Mesendoderm (in vitro differentiated cells): ENCODE data around the gene PTX3.

Experiments used
- DNase-seq: peaks from one replicate; pipeline ENCODE4 v3.0.0; 2013
- H2AK5ac ChIP-seq: 2 replicates; pipeline ENCODE4 v1.6.1; 2013; ENCODE audit warnings: low read length, inconsistent platforms
- H2BK120ac ChIP-seq: 2 replicates; pipeline ENCODE4 v1.6.1; 2013; ENCODE audit warnings: low read depth, mild to moderate bottlenecking, low read length, moderate library complexity, mixed read lengths
- H2BK15ac ChIP-seq: replicated peaks from 2 replicates; pipeline ENCODE4 v1.6.1; 2013; ENCODE audit warnings: low read depth, mild to moderate bottlenecking, moderate library complexity
- H2BK5ac ChIP-seq: 2 replicates; pipeline ENCODE4 v1.6.1; 2013; ENCODE audit warnings: low read length, inconsistent platforms
- H3K18ac ChIP-seq: 2 replicates; pipeline ENCODE4 v1.6.1; 2013; ENCODE audit warnings: mild to moderate bottlenecking, low read length, mixed read lengths
- H3K23ac ChIP-seq: one replicate; pipeline ENCODE4 v1.6.1; 2013; ENCODE audit warnings: low read length
- H3K27ac ChIP-seq: 2 replicates; pipeline ENCODE4 v1.5.1; 2013; ENCODE audit warnings: low read depth, mild to moderate bottlenecking, inconsistent platforms, low read length, moderate library complexity
- H3K27me3 ChIP-seq: 2 replicates; pipeline ENCODE4 v1.6.1; 2013; ENCODE audit warnings: low read length, control low read depth, mild to moderate bottlenecking, inconsistent platforms; ENCODE audit not compliant: insufficient read depth, poor library complexity
- H3K36me3 ChIP-seq: 2 replicates; pipeline ENCODE4 v1.6.1; 2013; ENCODE audit warnings: low read length, inconsistent platforms; ENCODE audit not compliant: control insufficient read depth, insufficient read depth
- H3K4ac ChIP-seq: one replicate; pipeline ENCODE4 v1.6.1; 2013; ENCODE audit warnings: low read depth, mild to moderate bottlenecking, low read length, moderate library complexity
- H3K4me1 ChIP-seq: 2 replicates; pipeline ENCODE4 v1.6.1; 2013; ENCODE audit warnings: low read depth, low read length, inconsistent platforms; ENCODE audit not compliant: control insufficient read depth
- H3K4me2 ChIP-seq: 2 replicates; pipeline ENCODE4 v1.6.1; 2013; ENCODE audit warnings: low read length
- H3K4me3 ChIP-seq: 2 replicates; pipeline ENCODE4 v1.5.1; 2013; ENCODE audit warnings: mild to moderate bottlenecking, low read length
- H3K56ac ChIP-seq: one replicate; pipeline ENCODE4 v1.6.1; 2013; ENCODE audit warnings: low read length
- H3K79me1 ChIP-seq: 2 replicates; pipeline ENCODE4 v1.6.1; 2013; ENCODE audit warnings: low read length, inconsistent platforms
- H3K79me2 ChIP-seq: 2 replicates; pipeline ENCODE4 v1.6.1; 2013; ENCODE audit warnings: mild to moderate bottlenecking, low read length; ENCODE audit not compliant: control insufficient read depth, insufficient read depth
- H3K9ac ChIP-seq: 2 replicates; pipeline ENCODE4 v1.6.1; 2013; ENCODE audit warnings: low read length, inconsistent platforms
- H4K5ac ChIP-seq: one replicate; pipeline ENCODE4 v1.6.1; 2013; ENCODE audit warnings: low read length
- H4K8ac ChIP-seq: one replicate; pipeline ENCODE4 v1.6.1; 2013; ENCODE audit warnings: low read depth, mild to moderate bottlenecking, control low read depth, low read length, moderate library complexity
- WGBS: extraction: QIAGEN DNeasy Blood & Tissue Kit; methylation state at CpG from one replicate; pipeline ENCODE4 v1.1.7; 2013; ENCODE audit warnings: low lambda C conversion rate, missing lambda C conversion rate; ENCODE audit not compliant: insufficient coverage; ENCODE audit errors: extremely low coverage; 5-methylcytosine and 5-hydroxymethylcytosine counted together

The PTX3 gene

GRCh38 chr3:157393113-157393512, 43.5 kb upstream of the PTX3 start:
- Histone ChIP-seq H2BK5ac (no peak overlapping the region), H4K8ac (no peak overlapping the region), H3K4me2 (no peak overlapping the region), H2BK15ac (no peak overlapping the region), H3K79me1 (no peaks in the 10 kb centered on the region), H3K4ac (no peak overlapping the region), H3K36me3 (no peaks in the 10 kb centered on the region), H3K79me2 (no peaks in the 10 kb centered on the region), H3K9ac (no peak overlapping the region), H2BK120ac (no peak overlapping the region), H4K5ac (no peak overlapping the region), H3K18ac (no peak overlapping the region), H3K4me3 (no peak overlapping the region), H3K56ac (no peak overlapping the region), H3K23ac (no peak overlapping the region), H3K4me1 (no peaks in the 10 kb centered on the region), H3K27me3 (no peaks in the 10 kb centered on the region), H2AK5ac (no peak overlapping the region), H3K27ac (no peak overlapping the region)
- no peak for DNase-seq

DNA sequence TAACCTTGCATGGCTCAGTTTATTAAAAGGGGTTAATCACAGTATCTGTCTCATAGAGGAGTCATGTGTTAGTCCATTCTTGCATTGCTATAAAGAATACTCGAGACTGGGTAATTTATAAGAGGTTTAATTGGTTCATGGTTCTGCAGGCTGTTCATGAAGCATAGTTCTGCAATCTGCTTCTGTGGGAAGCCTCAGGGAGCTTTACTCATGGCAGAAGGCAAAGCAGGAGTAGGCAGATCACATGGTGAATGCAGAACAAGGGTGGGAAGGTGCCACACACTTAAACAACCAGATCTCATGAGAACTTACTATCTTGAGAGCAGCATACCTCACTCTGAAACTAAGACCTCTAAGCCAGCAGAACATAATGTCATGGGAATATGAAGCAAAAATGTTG, 42.2 kb upstream of the PTX3 start:
- Histone ChIP-seq H2BK5ac (no peak overlapping the region), H3K27ac (no peak overlapping the region), H3K79me1 (no peaks in the 10 kb centered on the region), H2BK120ac (no peak overlapping the region), H3K4ac (no peak overlapping the region), H2AK5ac (no peak overlapping the region), H3K4me3 (no peak overlapping the region), H3K27me3 (no peaks in the 10 kb centered on the region), H3K79me2 (no peaks in the 10 kb centered on the region), H2BK15ac (no peak overlapping the region), H3K18ac (no peak overlapping the region), H3K4me2 (no peak overlapping the region), H3K4me1 (no peaks in the 10 kb centered on the region), H4K5ac (no peak overlapping the region), H3K56ac (no peak overlapping the region), H4K8ac (no peak overlapping the region), H3K36me3 (no peaks in the 10 kb centered on the region), H3K9ac (no peak overlapping the region), H3K23ac (no peak overlapping the region)
- no peak for DNase-seq
- no CpG with 5 or more reads among the region's 1 CpG for WGBS

GRCh38 chr3:157398598-157398997, 38.1 kb upstream of the PTX3 start:
- H3K36me3 ChIP-seq = no peaks in the 10 kb centered on the region
- H3K18ac ChIP-seq = no peak overlapping the region
- H2BK120ac ChIP-seq = no peak overlapping the region
- no peak overlapping the region for H3K4me2 ChIP-seq
- no peak overlapping the region for H3K4ac ChIP-seq
- no peak overlapping the region for H4K5ac ChIP-seq
- no peak overlapping the region for H2BK15ac ChIP-seq
- DNase-seq = no peak
- no peaks in the 10 kb centered on the region for H3K4me1 ChIP-seq
- no peak overlapping the region for H3K56ac ChIP-seq
- H3K4me3 ChIP-seq = no peak overlapping the region
- no peak overlapping the region for H3K27ac ChIP-seq
- H4K8ac ChIP-seq = no peak overlapping the region
- no CpG with 5 or more reads among the region's 3 CpGs for WGBS
- H3K23ac ChIP-seq = no peak overlapping the region
- no peak overlapping the region for H2AK5ac ChIP-seq
- H3K79me2 ChIP-seq = no peaks in the 10 kb centered on the region
- H3K27me3 ChIP-seq = no peaks in the 10 kb centered on the region
- H3K79me1 ChIP-seq = no peaks in the 10 kb centered on the region
- H3K9ac ChIP-seq = no peak overlapping the region
- H2BK5ac ChIP-seq = no peak overlapping the region

DNA sequence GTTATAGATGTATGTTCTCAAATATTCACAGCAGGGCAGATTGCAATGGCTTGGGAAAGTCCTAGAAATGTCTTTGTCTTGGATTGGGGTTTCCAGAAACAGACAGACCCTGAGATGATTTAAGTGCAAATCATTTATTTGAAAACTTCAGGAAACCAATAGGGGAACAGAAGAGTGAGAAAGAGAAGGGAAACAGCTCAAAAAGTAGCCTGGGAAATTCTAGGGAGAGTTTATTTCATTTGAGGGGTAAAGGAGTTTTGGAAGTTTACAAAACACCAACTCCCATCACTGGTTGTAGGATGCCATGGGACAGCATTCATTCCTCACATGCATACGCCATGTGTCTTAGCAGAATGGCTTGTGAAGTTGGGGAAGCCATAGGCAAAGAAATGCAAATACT, 32.3 kb upstream of the PTX3 start:
- Histone ChIP-seq H3K56ac (no peak overlapping the region), H3K27me3 (no peaks in the 10 kb centered on the region), H3K79me1 (no peaks in the 10 kb centered on the region), H3K79me2 (no peaks in the 10 kb centered on the region), H2BK120ac (no peak overlapping the region), H3K4me2 (no peak overlapping the region), H3K23ac (no peak overlapping the region), H2AK5ac (no peak overlapping the region), H2BK15ac (no peak overlapping the region), H3K18ac (no peak overlapping the region), H2BK5ac (no peak overlapping the region), H3K9ac (no peak overlapping the region), H3K27ac (no peak overlapping the region), H3K4me3 (no peak overlapping the region), H3K4me1 (no peaks in the 10 kb centered on the region), H3K36me3 (no peaks in the 10 kb centered on the region), H4K5ac (no peak overlapping the region), H4K8ac (no peak overlapping the region), H3K4ac (no peak overlapping the region)
- WGBS = no CpG with 5 or more reads among the region's 1 CpG
- no peak for DNase-seq

DNA sequence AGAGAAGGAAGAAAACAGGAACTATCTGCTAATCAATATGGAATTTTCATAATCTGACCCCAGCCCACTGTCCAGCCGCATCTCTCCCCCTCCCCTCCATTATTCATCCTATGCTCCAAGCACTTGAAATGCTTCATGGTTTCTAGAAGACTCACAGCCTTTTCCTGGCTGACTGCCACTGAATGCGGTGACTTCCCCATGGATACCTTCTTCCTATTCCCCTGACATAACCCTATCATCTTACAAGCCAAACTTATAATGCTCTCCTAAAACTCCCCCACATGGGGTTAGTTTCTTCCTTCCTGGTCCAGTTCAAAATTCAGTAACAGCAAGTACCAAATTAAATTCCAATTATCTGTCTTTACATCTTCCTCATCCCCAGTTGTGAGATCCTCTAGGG, 31.2 kb upstream of the PTX3 start:
- no peak for DNase-seq
- Histone ChIP-seq H3K18ac (no peak overlapping the region), H2BK15ac (no peak overlapping the region), H2BK120ac (no peak overlapping the region), H3K79me1 (no peaks in the 10 kb centered on the region), H3K27me3 (no peaks in the 10 kb centered on the region), H3K4me2 (no peak overlapping the region), H3K36me3 (no peaks in the 10 kb centered on the region), H4K8ac (no peak overlapping the region), H4K5ac (no peak overlapping the region), H2BK5ac (no peak overlapping the region), H3K4ac (no peak overlapping the region), H2AK5ac (no peak overlapping the region), H3K9ac (no peak overlapping the region), H3K4me3 (no peak overlapping the region), H3K27ac (no peak overlapping the region), H3K79me2 (no peaks in the 10 kb centered on the region), H3K4me1 (no peaks in the 10 kb centered on the region), H3K56ac (no peak overlapping the region), H3K23ac (no peak overlapping the region)
- WGBS = no CpG with 5 or more reads among the region's 2 CpGs

- no peak overlapping the region for H3K4ac ChIP-seq
- H2BK5ac ChIP-seq = no peak overlapping the region
- no peak overlapping the region for H4K8ac ChIP-seq
- no peak overlapping the region for H2AK5ac ChIP-seq
- no peak overlapping the region for H4K5ac ChIP-seq
- H2BK120ac ChIP-seq = no peak overlapping the region
- no peak overlapping the region for H3K9ac ChIP-seq
- H3K36me3 ChIP-seq = no peaks in the 10 kb centered on the region
- no peaks in the 10 kb centered on the region for H3K27me3 ChIP-seq
- H3K4me1 ChIP-seq = no peaks in the 10 kb centered on the region
- H3K56ac ChIP-seq = no peak overlapping the region
- H3K27ac ChIP-seq = no peak overlapping the region
- no peak overlapping the region for H2BK15ac ChIP-seq
- no peak overlapping the region for H3K4me3 ChIP-seq
- no peak overlapping the region for H3K4me2 ChIP-seq
- WGBS = no CpG with 5 or more reads among the region's 5 CpGs
- DNase-seq = no peak
- H3K23ac ChIP-seq = no peak overlapping the region
- no peaks in the 10 kb centered on the region for H3K79me1 ChIP-seq
- H3K79me2 ChIP-seq = no peaks in the 10 kb centered on the region
- no peak overlapping the region for H3K18ac ChIP-seq
Measured at GRCh38 chr3:157406394-157406793, 30.3 kb upstream of the PTX3 start.
